CD8-positive, alpha-beta memory T cell (primary cell): ENCODE data around the gene MBNL2. TPM values are rescaled to one million over a fixed set of nuclear protein-coding genes. Genes with fewer than 3 reads are reported as not detected.

Experiments
- CTCF ChIA-PET: fragments of 350-600 bp; sonication (Branson Sonifier 250); formaldehyde crosslinking; loops from one replicate; lab custom pipeline; 2021; ENCODE audit warnings: antibody characterized with exemption; lab: Charles Lee
- POLR2A ChIA-PET: fragments of 350-600 bp; sonication (Branson Sonifier 250); formaldehyde crosslinking; loops from one replicate; lab custom pipeline; 2021; ENCODE audit warnings: antibody characterized with exemption; lab: Charles Lee
- DNase-seq, 5 donors: peaks; one replicate each; pipeline versions ENCODE4 v3.0.0 to v3.0.0-alpha.2; 2020 to 2022; ENCODE audit warnings: mixed read lengths in 1 of 5
- H3K27ac ChIP-seq: one replicate; pipeline ENCODE4 v1.7.0; 2013; ENCODE audit warnings: low read depth, mild to moderate bottlenecking, low read length, moderate library complexity
- H3K27me3 ChIP-seq: 2 replicates; pipeline ENCODE4 v1.7.0; 2013; ENCODE audit warnings: low read length, mild to moderate bottlenecking; ENCODE audit not compliant: insufficient read depth, poor library complexity, severe bottlenecking
- H3K36me3 ChIP-seq: 2 replicates; pipeline ENCODE4 v1.7.0; 2013; ENCODE audit warnings: mild to moderate bottlenecking, low read length, moderate library complexity; ENCODE audit not compliant: insufficient read depth
- H3K4me1 ChIP-seq: 2 replicates; pipeline ENCODE4 v1.7.0; 2013; ENCODE audit warnings: mild to moderate bottlenecking, low read length, moderate library complexity; ENCODE audit not compliant: insufficient read depth
- H3K4me3 ChIP-seq: 2 replicates; pipeline ENCODE4 v1.7.0; 2013; ENCODE audit warnings: mild to moderate bottlenecking, low read length
- H3K9me3 ChIP-seq: 2 replicates; pipeline ENCODE4 v1.7.0; 2013; ENCODE audit warnings: mild to moderate bottlenecking, low read length
- H3K27ac Mint-ChIP-seq, 8 donors: one replicate each; pipeline ENCODE4 v1.8.0; 2020 to 2021; ENCODE audit warnings: mixed read lengths in 8 of 8, mild to moderate bottlenecking in 6 of 8, inconsistent platforms in 3 of 8, moderate library complexity in 3 of 8
- H3K27me3 Mint-ChIP-seq, 2 donors: one replicate each; pipeline ENCODE4 v1.8.0; 2020 to 2021; ENCODE audit warnings: mixed read lengths in 2 of 2, mild to moderate bottlenecking in 1 of 2, moderate library complexity in 1 of 2
- H3K36me3 Mint-ChIP-seq, 3 donors: one replicate each; pipeline ENCODE4 v1.8.0; 2020 to 2021; ENCODE audit warnings: mixed read lengths in 3 of 3, inconsistent platforms in 1 of 3, mild to moderate bottlenecking in 1 of 3
- H3K4me1 Mint-ChIP-seq, 3 donors: one replicate each; pipeline ENCODE4 v1.8.0; 2020 to 2021; ENCODE audit warnings: mixed read lengths in 3 of 3, inconsistent platforms in 1 of 3, mild to moderate bottlenecking in 1 of 3
- H3K4me3 Mint-ChIP-seq, 7 donors: one replicate each; pipeline ENCODE4 v1.8.0; 2020 to 2021; ENCODE audit warnings: mixed read lengths in 7 of 7, mild to moderate bottlenecking in 6 of 7, moderate library complexity in 4 of 7, inconsistent platforms in 2 of 7
- H3K9me3 Mint-ChIP-seq, 5 donors: one replicate each; pipeline ENCODE4 v1.8.0; 2020 to 2022; ENCODE audit warnings: mixed read lengths in 5 of 5, mild to moderate bottlenecking in 3 of 5, moderate library complexity in 2 of 5, inconsistent platforms in 1 of 5
- polyA plus RNA-seq: library from polyadenylated mRNA; unstranded; fragments of 300-500 nt; fragmentation: Illumina TruSeq; gene quantifications from one replicate; pipeline ENCODE4 v1.2.3, GENCODE V29; 2021
- total RNA-seq, 2 experiments: library from RNA; stranded (reverse); gene quantifications; one replicate each; pipeline ENCODE4 v1.2.3, GENCODE V29; 2021

The MBNL2 gene
- total and polyA plus RNA-seq, 3 experiments from 2014 or later: 15.9 to 17.8 (median 17.7) TPM

DNA sequence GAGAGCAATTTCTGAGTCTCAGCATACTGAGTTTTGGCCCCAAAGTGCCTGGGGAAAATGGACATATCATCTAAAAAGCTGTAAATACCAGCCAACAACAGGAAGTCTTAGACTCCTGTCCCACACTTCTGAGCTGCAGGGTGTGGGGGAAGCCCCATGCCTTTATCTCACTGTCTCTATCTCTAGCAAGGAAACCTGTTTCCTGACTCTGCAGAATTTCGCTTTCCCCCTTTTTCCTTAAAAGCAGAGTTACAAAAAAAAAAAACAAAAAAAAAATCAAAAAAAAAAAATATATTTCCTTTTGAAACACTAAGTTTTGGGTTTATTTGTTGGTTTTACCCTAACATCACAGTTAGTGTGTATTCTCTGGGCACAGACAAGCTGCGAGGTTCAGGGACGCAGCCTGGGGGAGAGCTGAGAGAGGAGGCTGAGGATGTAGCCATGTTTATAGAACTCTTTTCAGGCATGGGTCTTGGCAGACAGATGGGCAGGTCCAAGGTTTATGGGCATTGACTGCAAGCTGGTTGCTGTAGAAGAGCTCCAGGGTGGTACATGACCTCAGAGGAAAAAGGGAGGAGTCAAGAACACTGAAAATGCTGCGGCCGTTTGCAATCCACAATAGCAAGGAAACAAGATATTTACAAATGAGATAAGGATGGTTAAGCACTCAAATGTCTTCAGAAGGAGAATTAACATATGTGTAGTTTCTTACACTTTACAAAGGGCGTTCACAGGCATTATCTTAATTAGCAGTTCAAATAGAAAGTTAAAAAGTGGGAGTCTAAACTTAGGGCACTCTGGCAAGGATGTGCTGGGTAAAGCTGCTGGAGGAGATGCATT is 4.9 kb downstream of the MBNL2 start:
- H3K4me1 Mint-ChIP-seq: peaks cover 64 to 83% (median 80%) of the 10 kb centered on the region in 3 donors

GRCh38 chr13:97228850-97229521 is 6.9 kb downstream of the MBNL2 start:
- Histone ChIP-seq H3K4me3 (no peak overlapping the region), H3K36me3 (no peaks in the 10 kb centered on the region), H3K9me3 (no peaks in the 10 kb centered on the region), H3K27ac (no peak overlapping the region), H3K4me1 (peaks cover 40% of the 10 kb centered on the region), H3K27me3 (no peaks in the 10 kb centered on the region)
- Mint-ChIP-seq H3K27ac (peak overlapping the region in 2 of 8 donors; percentile 17 to 53), H3K4me3 (no peak overlapping the region), H3K27me3 (no peaks in the 10 kb centered on the region), H3K4me1 (peaks cover 73 to 91% (median 88%) of the 10 kb centered on the region in 3 donors), H3K36me3 (peaks cover 0 to 28% (median 17%) of the 10 kb centered on the region in 3 donors), H3K9me3 (no peaks in the 10 kb centered on the region)
- DNase-seq: no peak
- CTCF ChIA-PET: interaction anchor here (1.1 to 1.9 kb wide), 3 partner anchors 10 to 119 kb away, joined by 4 to 5 read pairs (median 4); no protein-coding TSS in a partner anchor
- POLR2A ChIA-PET: no interaction called here

More for the DNA sequence above, 4.9 kb downstream of the MBNL2 start:
- peak overlapping the region; percentile 78 for H3K27ac ChIP-seq
- Mint-ChIP-seq H3K27ac (peak overlapping the region; percentile 94 to 99 (median 98)), H3K27me3 (no peaks in the 10 kb centered on the region), H3K36me3 (peaks cover 0 to 32% (median 15%) of the 10 kb centered on the region in 3 donors), H3K4me3 (peak overlapping the region; percentile 86 to 97 (median 92)), H3K9me3 (no peaks in the 10 kb centered on the region)
- no peaks in the 10 kb centered on the region for H3K36me3 ChIP-seq
- ChIA-PET CTCF (interaction anchor here (1.0 to 2.7 kb wide), 3 partner anchors 12 to 117 kb away, joined by 4 to 10 read pairs (median 5); no protein-coding TSS in a partner anchor), POLR2A (interaction anchor here (0.6 to 0.7 kb wide), 4 partner anchors 10 to 206 kb away, joined by 3 to 7 read pairs (median 4); no protein-coding TSS in a partner anchor)
- no peaks in the 10 kb centered on the region for H3K9me3 ChIP-seq
- peak; percentile 25 to 64 (median 55) for DNase-seq
- peaks cover 41% of the 10 kb centered on the region for H3K4me1 ChIP-seq
- H3K27me3 ChIP-seq: no peaks in the 10 kb centered on the region
- peak overlapping the region; percentile 55 for H3K4me3 ChIP-seq

DNA sequence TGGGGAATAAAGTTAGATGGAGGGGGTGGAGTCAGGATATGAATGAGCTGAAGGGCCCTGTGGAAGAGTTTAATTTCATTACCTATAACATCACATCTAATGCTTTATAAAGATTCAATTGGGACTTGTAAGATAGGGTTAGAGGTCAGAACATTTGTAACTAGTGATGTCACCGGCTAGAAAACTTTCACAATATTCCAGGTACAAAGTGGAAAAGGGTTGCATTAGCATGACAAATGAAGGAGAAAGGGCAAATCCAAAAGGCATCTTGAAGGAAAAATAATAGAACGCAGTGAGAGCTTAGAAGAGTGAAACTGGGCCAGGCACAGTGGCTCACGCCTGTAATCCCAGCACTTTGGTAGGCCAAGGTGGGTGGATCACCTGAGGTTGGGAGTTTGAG is 7.6 kb downstream of the MBNL2 start:
- peaks cover 33% of the 10 kb centered on the region for H3K4me1 ChIP-seq
- ChIA-PET POLR2A (no interaction called here), CTCF (interaction anchor here (1.1 to 1.9 kb wide), 4 partner anchors 7 to 120 kb away, joined by 3 to 5 read pairs (median 4); partner anchors contain the start of gene MBNL2)
- no peak overlapping the region for H3K4me3 ChIP-seq
- no peak overlapping the region for H3K27ac ChIP-seq
- no peaks in the 10 kb centered on the region for H3K9me3 Mint-ChIP-seq
- H3K27ac Mint-ChIP-seq: peak overlapping the region in 3 of 8 donors; percentile 8 to 53 (median 17)
- H3K27me3 Mint-ChIP-seq: no peaks in the 10 kb centered on the region
- DNase-seq: no peak
- H3K36me3 ChIP-seq: no peaks in the 10 kb centered on the region
- H3K27me3 ChIP-seq: no peaks in the 10 kb centered on the region
- H3K4me3 Mint-ChIP-seq: no peak overlapping the region
- no peaks in the 10 kb centered on the region for H3K9me3 ChIP-seq
- peaks cover 73 to 91% (median 88%) of the 10 kb centered on the region in 3 donors for H3K4me1 Mint-ChIP-seq
- H3K36me3 Mint-ChIP-seq: peaks cover 0 to 34% (median 24%) of the 10 kb centered on the region in 3 donors

DNA sequence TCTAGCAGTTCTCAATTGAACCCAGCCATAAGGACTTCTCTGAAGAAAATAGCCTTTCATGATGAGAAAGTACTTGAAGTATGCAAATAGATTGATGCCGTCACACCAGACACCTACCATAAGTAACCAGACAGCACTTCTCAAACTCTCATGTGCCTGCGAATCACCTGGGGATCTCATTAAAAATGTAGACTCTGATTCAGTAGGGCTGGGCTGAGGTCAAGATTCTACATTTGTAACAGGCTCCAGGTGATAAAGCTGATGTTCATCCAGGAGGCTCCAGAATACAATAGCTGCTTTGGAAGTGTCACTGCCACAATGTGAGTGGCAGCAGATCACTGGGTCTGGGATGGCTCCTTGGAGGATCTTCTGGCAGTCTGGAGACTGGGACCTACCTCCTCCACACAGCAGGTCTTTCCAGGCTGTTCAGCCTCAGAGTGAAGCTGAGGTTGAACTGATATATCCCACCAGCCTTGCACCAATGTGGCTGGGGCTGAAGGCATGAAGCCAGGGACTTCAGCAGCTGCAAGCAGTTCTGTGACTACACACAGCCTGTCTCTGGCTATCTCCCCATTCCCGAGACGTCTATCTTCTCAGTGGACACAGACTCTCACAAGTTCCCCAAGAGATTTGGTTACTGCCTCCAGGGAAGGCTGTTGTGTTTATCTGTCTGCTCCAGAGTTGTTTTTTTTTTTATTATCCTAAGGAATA is 9.1 kb downstream of the MBNL2 start:
- Histone ChIP-seq H3K27me3 (no peaks in the 10 kb centered on the region), H3K36me3 (no peaks in the 10 kb centered on the region), H3K4me3 (no peak overlapping the region), H3K27ac (no peak overlapping the region), H3K4me1 (peaks cover 17% of the 10 kb centered on the region), H3K9me3 (no peaks in the 10 kb centered on the region)
- DNase-seq: no peak
- Mint-ChIP-seq H3K4me3 (no peak overlapping the region), H3K27ac (peak overlapping the region in 1 of 8 donors; percentile 16), H3K27me3 (no peaks in the 10 kb centered on the region), H3K9me3 (no peaks in the 10 kb centered on the region), H3K4me1 (peaks cover 67 to 91% (median 88%) of the 10 kb centered on the region in 3 donors), H3K36me3 (peaks cover 0 to 46% (median 29%) of the 10 kb centered on the region in 3 donors)
- ChIA-PET POLR2A (no interaction called here), CTCF (interaction anchor here (1.1 to 1.8 kb wide), 3 partner anchors 8 to 102 kb away, joined by 3 to 4 read pairs (median 3); partner anchors contain the start of gene MBNL2)

DNA sequence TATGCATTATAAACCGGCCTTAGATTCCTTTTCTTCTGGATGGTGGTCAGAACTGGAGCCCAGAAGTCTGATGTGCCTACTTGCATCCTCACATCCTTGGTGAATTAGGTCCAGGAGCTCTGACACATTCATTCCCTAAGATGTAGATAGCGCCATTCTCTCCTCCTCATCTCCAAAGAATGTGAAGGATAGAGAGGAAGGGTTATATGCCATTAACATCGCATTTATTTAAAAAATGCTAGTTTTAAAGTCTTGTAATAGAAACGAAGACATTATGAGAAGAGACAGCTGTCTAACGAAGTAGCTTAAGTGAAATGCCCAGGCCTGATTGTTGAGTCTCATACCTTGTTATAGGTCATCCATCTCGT is 9.7 kb downstream of the MBNL2 start:
- Mint-ChIP-seq H3K27ac (peak overlapping the region in 1 of 8 donors; percentile 52), H3K4me1 (peaks cover 67 to 91% (median 88%) of the 10 kb centered on the region in 3 donors), H3K9me3 (no peaks in the 10 kb centered on the region), H3K36me3 (peaks cover 0 to 46% (median 32%) of the 10 kb centered on the region in 3 donors), H3K4me3 (no peak overlapping the region), H3K27me3 (no peaks in the 10 kb centered on the region)
- no peaks in the 10 kb centered on the region for H3K36me3 ChIP-seq
- peaks cover 13% of the 10 kb centered on the region for H3K4me1 ChIP-seq
- no peaks in the 10 kb centered on the region for H3K9me3 ChIP-seq
- H3K4me3 ChIP-seq: no peak overlapping the region
- CTCF ChIA-PET: interaction anchor here (0.8 kb wide), 1 partner anchor 122 kb away, joined by 3 read pairs; no protein-coding TSS in a partner anchor
- no peaks in the 10 kb centered on the region for H3K27me3 ChIP-seq
- no peak overlapping the region for H3K27ac ChIP-seq
- POLR2A ChIA-PET: no interaction called here
- DNase-seq: no peak

- Histone ChIP-seq H3K27me3 (no peaks in the 10 kb centered on the region), H3K9me3 (no peaks in the 10 kb centered on the region), H3K27ac (no peak overlapping the region), H3K4me3 (no peak overlapping the region), H3K36me3 (no peaks in the 10 kb centered on the region), H3K4me1 (peaks cover 16% of the 10 kb centered on the region)
- H3K27ac Mint-ChIP-seq: no peak overlapping the region
- H3K4me3 Mint-ChIP-seq: no peak overlapping the region
- DNase-seq: no peak
- H3K4me1 Mint-ChIP-seq: peaks cover 71 to 93% (median 91%) of the 10 kb centered on the region in 3 donors
- peaks cover 0 to 50% (median 34%) of the 10 kb centered on the region in 3 donors for H3K36me3 Mint-ChIP-seq
- ChIA-PET CTCF (no interaction called here), POLR2A (no interaction called here)
- H3K27me3 Mint-ChIP-seq: no peaks in the 10 kb centered on the region
- no peaks in the 10 kb centered on the region for H3K9me3 Mint-ChIP-seq
These were observed 11.4 kb downstream of the MBNL2 start for GRCh38 chr13:97233499-97233898.

DNA sequence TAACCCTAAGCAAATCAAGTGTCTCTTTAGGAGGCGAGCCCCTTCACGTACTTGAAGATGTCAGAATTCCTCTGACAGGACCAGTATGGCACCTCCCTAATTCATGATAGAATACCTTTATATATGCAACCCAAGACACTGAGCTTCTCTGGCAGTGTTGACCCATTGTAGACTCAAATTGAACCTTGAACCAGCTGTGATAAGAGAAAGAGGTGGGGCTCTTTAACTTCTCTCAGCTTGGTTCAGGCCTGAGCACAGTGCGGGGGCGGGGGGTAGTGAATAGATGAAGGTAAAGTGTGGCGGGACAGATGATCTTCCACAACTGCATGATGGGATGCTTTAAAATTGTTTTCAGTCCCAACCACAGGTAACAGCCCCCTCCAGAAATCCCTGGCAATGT is 12.1 kb downstream of the MBNL2 start:
- Histone ChIP-seq H3K27me3 (no peaks in the 10 kb centered on the region), H3K36me3 (no peaks in the 10 kb centered on the region), H3K9me3 (no peaks in the 10 kb centered on the region), H3K4me3 (no peak overlapping the region), H3K4me1 (peaks cover 23% of the 10 kb centered on the region), H3K27ac (no peak overlapping the region)
- Mint-ChIP-seq H3K4me1 (peaks cover 77 to 97% (median 97%) of the 10 kb centered on the region in 3 donors), H3K36me3 (peaks cover 0 to 51% (median 36%) of the 10 kb centered on the region in 3 donors), H3K27ac (peak overlapping the region in 1 of 8 donors; percentile 69), H3K27me3 (no peaks in the 10 kb centered on the region), H3K9me3 (no peaks in the 10 kb centered on the region), H3K4me3 (no peak overlapping the region)
- CTCF ChIA-PET: no interaction called here
- POLR2A ChIA-PET: no interaction called here
- no peak for DNase-seq
